OCI-LY7 (cell line): ENCODE results near the gene ANKDD1B. TPM values are rescaled to one million over a fixed set of nuclear protein-coding genes. Genes with fewer than 3 reads are reported as not detected.

ENCODE experiments used
- BruUV-seq: library from RNA; stranded (reverse); fragments of 400-500 nt; replicated peaks from 2 replicates; lab custom pipeline; 2021; lab: Mats Ljungman, UMichigan
- CTCF ChIA-PET: fragments of 300-600 bp; sonication (Branson Sonifier 250); formaldehyde crosslinking; loops from one replicate; lab custom pipeline; 2022; ENCODE audit warnings: antibody characterized with exemption; ENCODE audit not compliant: unreplicated experiment; lab: Charles Lee
- POLR2A ChIA-PET: fragments of 300-600 bp; sonication (Branson Sonifier 250); formaldehyde crosslinking; loops from one replicate; lab custom pipeline; 2022; ENCODE audit warnings: antibody characterized with exemption; lab: Charles Lee
- DNase-seq: peaks from one replicate; pipeline ENCODE4 v3.0.0-alpha.2; 2015; ENCODE audit warnings: low spot score
- H2AFZ ChIP-seq: fragments of 200-600 bp; sonication (generic), shearing (Covaris generic); 2 replicates; pipeline ENCODE4 v1.6.1; 2014; ENCODE audit warnings: mild to moderate bottlenecking, antibody characterized with exemption, low read length, moderate library complexity
- H3K27ac ChIP-seq: fragments of 200-600 bp; sonication (generic); 2 replicates; pipeline ENCODE4 v1.5.1; 2014; ENCODE audit warnings: mixed run types, low read depth, mild to moderate bottlenecking, moderate library complexity, low read length, inconsistent platforms; ENCODE audit not compliant: poor library complexity, severe bottlenecking
- H3K36me3 ChIP-seq: fragments of 200-600 bp; sonication (generic); 2 replicates; pipeline ENCODE4 v1.6.1; 2014; ENCODE audit warnings: mild to moderate bottlenecking, antibody characterized with exemption, low read length, moderate library complexity, mixed read lengths; ENCODE audit not compliant: insufficient read depth
- H3K4me1 ChIP-seq: fragments of 200-600 bp; sonication (generic); 2 replicates; pipeline ENCODE4 v1.5.1; 2014; ENCODE audit warnings: mild to moderate bottlenecking, low read length; ENCODE audit not compliant: insufficient read depth, poor library complexity, severe bottlenecking
- H3K4me2 ChIP-seq: fragments of 200-600 bp; sonication (generic); 2 replicates; pipeline ENCODE4 v1.6.1; 2014; ENCODE audit warnings: mild to moderate bottlenecking, low read length
- H3K4me3 ChIP-seq: fragments of 200-600 bp; sonication (generic); 2 replicates; pipeline ENCODE4 v1.5.1; 2014; ENCODE audit warnings: mild to moderate bottlenecking, low read depth, low read length; ENCODE audit not compliant: poor library complexity, severe bottlenecking
- H3K79me2 ChIP-seq: fragments of 200-600 bp; sonication (generic); 2 replicates; pipeline ENCODE4 v1.6.1; 2016; ENCODE audit warnings: low read depth, mild to moderate bottlenecking, low read length, moderate library complexity, mixed read lengths; ENCODE audit not compliant: insufficient read depth
- H3K9me2 ChIP-seq: fragments of 200-600 bp; sonication (generic); 2 replicates; pipeline ENCODE4 v1.6.1; 2016; ENCODE audit warnings: mild to moderate bottlenecking, low read length, mixed read lengths; ENCODE audit not compliant: insufficient read depth
- H3K9me3 ChIP-seq: fragments of 200-600 bp; sonication (generic); 2 replicates; pipeline ENCODE4 v1.6.1; 2014; ENCODE audit warnings: mild to moderate bottlenecking, mixed run types, low read length, mixed read lengths
- H4K20me1 ChIP-seq: fragments of 200-600 bp; sonication (generic); 2 replicates; pipeline ENCODE4 v1.6.1; 2014; ENCODE audit warnings: mild to moderate bottlenecking, antibody characterized with exemption, low read length, moderate library complexity, mixed read lengths; ENCODE audit not compliant: insufficient read depth
- EZH2phosphoT487 ChIP-seq: fragments of 200-600 bp; sonication (generic); IDR thresholded peaks from 2 replicates; pipeline ENCODE4 v1.6.1; 2018; ENCODE audit warnings: low read depth, borderline replicate concordance, mild to moderate bottlenecking, mixed run types, antibody characterized with exemption, low read length, moderate library complexity, mixed read lengths
- intact Hi-C: fragments of 100-400 bp; cut with micrococcal nuclease; formaldehyde crosslinking; loops from one replicate; pipeline ENCODE4 v1.10.0; 2022; ENCODE audit not compliant: unreplicated experiment
- total RNA-seq, 2 experiments: library from RNA; depleted of rRNA in 1 of 2; stranded (reverse); fragments of >200 nt in 1 of 2; shearing (Covaris generic) in 1 of 2; gene quantifications; 2 replicates each; pipeline ENCODE4 v1.2.3, GENCODE V29; 2014 to 2022
- TF ChIP-seq, protein P1 (sequence below): fragments of 200-600 bp; sonication (generic); conservative IDR thresholded peaks from 2 replicates; pipeline ENCODE4 v1.5.1; 2014; ENCODE audit warnings: mild to moderate bottlenecking, antibody characterized with exemption, low read length, moderate library complexity, mixed read lengths

The ANKDD1B gene
- total RNA-seq, 2 experiments from 2014 or later, result not detected

DNA sequence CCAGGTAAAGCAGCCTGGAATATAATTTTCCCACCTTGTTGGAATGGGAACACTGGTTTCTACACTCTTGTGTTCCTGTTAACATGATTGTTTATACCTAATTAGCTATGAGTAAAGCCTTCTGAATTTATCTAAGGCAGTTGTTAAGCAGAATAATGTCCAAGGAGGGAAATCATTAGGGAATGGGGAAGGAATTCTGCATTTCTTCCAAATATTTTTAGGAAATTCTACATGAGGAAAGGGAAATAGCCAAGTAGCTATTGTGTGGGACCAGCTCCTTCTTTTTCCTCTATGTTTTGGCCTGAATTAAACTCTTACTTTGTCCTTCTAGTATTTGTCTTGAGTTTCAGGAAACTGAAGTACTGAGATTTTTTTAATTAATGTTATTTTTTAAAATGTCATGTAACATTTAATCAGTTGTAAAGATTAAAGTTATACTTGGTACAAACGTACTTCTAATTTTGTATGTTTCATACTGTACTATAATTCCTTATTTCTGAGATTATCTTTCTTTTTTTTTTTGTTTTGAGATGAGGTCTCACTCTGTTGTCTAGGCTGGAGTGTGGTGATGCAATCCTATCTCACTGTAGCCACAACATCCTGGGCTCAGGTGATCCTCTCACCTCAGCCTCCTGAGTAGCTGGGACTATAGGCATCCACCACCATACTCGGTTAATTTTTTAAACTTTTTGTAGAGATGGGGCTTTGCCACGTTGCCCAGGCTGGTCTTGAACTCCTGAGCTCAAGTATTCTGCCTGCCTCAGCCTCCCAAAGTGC, 28.5 kb downstream of the ANKDD1B start:
- Histone ChIP-seq H3K9me3 (no peaks in the 10 kb centered on the region), H3K4me3 (no peak overlapping the region), H3K79me2 (no peaks in the 10 kb centered on the region), H2AFZ (no peak overlapping the region), H3K4me1 (no peaks in the 10 kb centered on the region), H3K36me3 (no peaks in the 10 kb centered on the region), H3K27ac (no peak overlapping the region), H3K4me2 (no peak overlapping the region), H4K20me1 (no peaks in the 10 kb centered on the region), H3K9me2 (no peaks in the 10 kb centered on the region)
- DNase-seq, result no peak
- intact Hi-C loops, result no loop called here
- no TSS peak for BruUV-seq
- POLR2A ChIA-PET, result interaction anchor here (0.8 kb wide), 2 partner anchors 9 to 1233 kb away, joined by 3 to 6 read pairs; no protein-coding TSS in a partner anchor
- TF ChIP-seq EZH2phosphoT487, result no peak
- TF ChIP-seq, protein P1, sequence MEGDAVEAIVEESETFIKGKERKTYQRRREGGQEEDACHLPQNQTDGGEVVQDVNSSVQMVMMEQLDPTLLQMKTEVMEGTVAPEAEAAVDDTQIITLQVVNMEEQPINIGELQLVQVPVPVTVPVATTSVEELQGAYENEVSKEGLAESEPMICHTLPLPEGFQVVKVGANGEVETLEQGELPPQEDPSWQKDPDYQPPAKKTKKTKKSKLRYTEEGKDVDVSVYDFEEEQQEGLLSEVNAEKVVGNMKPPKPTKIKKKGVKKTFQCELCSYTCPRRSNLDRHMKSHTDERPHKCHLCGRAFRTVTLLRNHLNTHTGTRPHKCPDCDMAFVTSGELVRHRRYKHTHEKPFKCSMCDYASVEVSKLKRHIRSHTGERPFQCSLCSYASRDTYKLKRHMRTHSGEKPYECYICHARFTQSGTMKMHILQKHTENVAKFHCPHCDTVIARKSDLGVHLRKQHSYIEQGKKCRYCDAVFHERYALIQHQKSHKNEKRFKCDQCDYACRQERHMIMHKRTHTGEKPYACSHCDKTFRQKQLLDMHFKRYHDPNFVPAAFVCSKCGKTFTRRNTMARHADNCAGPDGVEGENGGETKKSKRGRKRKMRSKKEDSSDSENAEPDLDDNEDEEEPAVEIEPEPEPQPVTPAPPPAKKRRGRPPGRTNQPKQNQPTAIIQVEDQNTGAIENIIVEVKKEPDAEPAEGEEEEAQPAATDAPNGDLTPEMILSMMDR, result no peak
- CTCF ChIA-PET, result no interaction called here

- intact Hi-C loops, result no loop called here
- H3K27ac ChIP-seq, result no peak overlapping the region
- TF ChIP-seq EZH2phosphoT487, result no peak
- TF ChIP-seq, protein P1, result no peak
- no peaks in the 10 kb centered on the region for H4K20me1 ChIP-seq
- H3K36me3 ChIP-seq, result no peaks in the 10 kb centered on the region
- no peaks in the 10 kb centered on the region for H3K9me2 ChIP-seq
- H3K9me3 ChIP-seq, result no peaks in the 10 kb centered on the region
- no peak for DNase-seq
- no peak overlapping the region for H3K4me2 ChIP-seq
- H3K79me2 ChIP-seq, result no peaks in the 10 kb centered on the region
- BruUV-seq, result no TSS peak
- H3K4me1 ChIP-seq, result no peaks in the 10 kb centered on the region
- POLR2A ChIA-PET, result no interaction called here
- no peak overlapping the region for H3K4me3 ChIP-seq
- CTCF ChIA-PET, result no interaction called here
- H2AFZ ChIP-seq, result no peak overlapping the region
Measured at GRCh38 chr5:75640395-75640794, 29.1 kb downstream of the ANKDD1B start.

DNA sequence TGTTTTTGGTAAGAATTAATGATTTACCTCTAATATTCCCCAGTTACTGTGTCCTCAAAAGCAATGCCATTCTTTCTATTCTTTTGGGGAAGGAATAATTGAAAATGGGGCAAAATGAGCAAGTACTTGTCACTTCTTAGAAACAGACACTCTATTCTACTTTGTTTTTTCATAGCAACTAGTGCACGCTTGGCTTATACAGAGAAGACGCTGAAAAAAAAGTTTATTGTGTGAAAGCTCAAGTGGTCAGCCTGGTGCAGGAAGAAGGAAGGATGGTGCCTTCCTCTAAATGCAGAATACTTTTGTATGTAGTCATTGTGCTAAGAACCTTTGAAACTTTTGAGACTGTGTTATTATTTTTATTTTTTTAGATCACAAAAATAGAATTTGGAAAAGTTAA, 29.6 kb downstream of the ANKDD1B start:
- no TSS peak for BruUV-seq

More for the DNA sequence above, 29.6 kb downstream of the ANKDD1B start:
- H4K20me1 ChIP-seq, result no peaks in the 10 kb centered on the region
- no peaks in the 10 kb centered on the region for H3K9me2 ChIP-seq
- ChIA-PET POLR2A (no interaction called here), CTCF (no interaction called here)
- H3K79me2 ChIP-seq, result no peaks in the 10 kb centered on the region
- H3K27ac ChIP-seq, result no peak overlapping the region
- H3K4me1 ChIP-seq, result no peaks in the 10 kb centered on the region
- no peak overlapping the region for H2AFZ ChIP-seq
- no peak overlapping the region for H3K4me2 ChIP-seq
- intact Hi-C loops, result no loop called here
- H3K36me3 ChIP-seq, result no peaks in the 10 kb centered on the region
- no peak for TF ChIP-seq EZH2phosphoT487
- TF ChIP-seq, protein P1, result no peak
- H3K9me3 ChIP-seq, result no peaks in the 10 kb centered on the region
- no peak overlapping the region for H3K4me3 ChIP-seq
- no peak for DNase-seq
